ENCODE measurements around the gene CALHM6.

Gene CALHM6

GRCh38 chr6:116468293-116468692, 7.1 kb downstream of the CALHM6 start:
- TF ChIP-seq CEBPB (IDR thresholded peaks at IDR 0.05) (no peak), ZBTB7A (IDR thresholded peaks at IDR 0.05; ENCODE audit: low read depth) (no peak), EP300 (IDR thresholded peaks at IDR 0.05; ENCODE audit: borderline replicate concordance) (no peak), USF1 (IDR thresholded peaks at IDR 0.05) (no peak), MAX (IDR thresholded peaks at IDR 0.05) (no peak), TEAD4 (IDR thresholded peaks at IDR 0.05) (no peak), EGR1 (IDR thresholded peaks at IDR 0.05) (no peak), NFIC (IDR thresholded peaks at IDR 0.05) (no peak), REST (IDR thresholded peaks at IDR 0.05; ENCODE audit: low read depth) (no peak), FOXM1 (IDR thresholded peaks at IDR 0.05; ENCODE audit: borderline replicate concordance, low read depth) (no peak), CREB1 (IDR thresholded peaks at IDR 0.05; ENCODE audit: low read depth) (no peak), TCF12 (IDR thresholded peaks at IDR 0.05; ENCODE audit: low read depth) (no peak), YY1 (IDR thresholded peaks at IDR 0.05; ENCODE audit: low read depth) (no peak), RAD21 (IDR thresholded peaks at IDR 0.05; ENCODE audit: low read depth) (no peak), TAF1 (IDR thresholded peaks at IDR 0.05; ENCODE audit: low read depth) (no peak)

- TF ChIP-seq ZBTB7A (IDR thresholded peaks at IDR 0.05; ENCODE audit: low read depth) = no peak
Observed at GRCh38 chr6:116471531-116471930, 10.4 kb downstream of the CALHM6 start.

GRCh38 chr6:116472706-116473105, 11.5 kb downstream of the CALHM6 start:
- no peak for TF ChIP-seq EP300 (IDR thresholded peaks at IDR 0.05; ENCODE audit: borderline replicate concordance)
- TF ChIP-seq FOXM1 (IDR thresholded peaks at IDR 0.05; ENCODE audit: borderline replicate concordance, low read depth) = no peak
- no peak for TF ChIP-seq EGR1 (IDR thresholded peaks at IDR 0.05)
- no peak for TF ChIP-seq MAX (IDR thresholded peaks at IDR 0.05)
- TF ChIP-seq TEAD4 (IDR thresholded peaks at IDR 0.05) = no peak
- no peak for TF ChIP-seq ZBTB7A (IDR thresholded peaks at IDR 0.05; ENCODE audit: low read depth)
- TF ChIP-seq YY1 (IDR thresholded peaks at IDR 0.05; ENCODE audit: low read depth) = no peak
- no peak for TF ChIP-seq RAD21 (IDR thresholded peaks at IDR 0.05; ENCODE audit: low read depth)
- no peak for TF ChIP-seq TCF12 (IDR thresholded peaks at IDR 0.05; ENCODE audit: low read depth)
- TF ChIP-seq NFIC (IDR thresholded peaks at IDR 0.05) = no peak
- no peak for TF ChIP-seq USF1 (IDR thresholded peaks at IDR 0.05)
- TF ChIP-seq REST (IDR thresholded peaks at IDR 0.05; ENCODE audit: low read depth) = no peak
- TF ChIP-seq CREB1 (IDR thresholded peaks at IDR 0.05; ENCODE audit: low read depth) = no peak
- no peak for TF ChIP-seq CEBPB (IDR thresholded peaks at IDR 0.05)
- no peak for TF ChIP-seq TAF1 (IDR thresholded peaks at IDR 0.05; ENCODE audit: low read depth)

GRCh38 chr6:116475141-116475540, 14.0 kb downstream of the CALHM6 start:
- TF ChIP-seq USF1 (IDR thresholded peaks at IDR 0.05) = no peak
- TF ChIP-seq TAF1 (IDR thresholded peaks at IDR 0.05; ENCODE audit: low read depth) = no peak
- TF ChIP-seq CREB1 (IDR thresholded peaks at IDR 0.05; ENCODE audit: low read depth) = no peak
- no peak for TF ChIP-seq FOXM1 (IDR thresholded peaks at IDR 0.05; ENCODE audit: borderline replicate concordance, low read depth)

GRCh38 chr6:116476002-116476678, 15.0 kb downstream of the CALHM6 start:
- TF ChIP-seq EGR1 (IDR thresholded peaks at IDR 0.05) = no peak
- no peak for TF ChIP-seq TAF1 (IDR thresholded peaks at IDR 0.05; ENCODE audit: low read depth)
- TF ChIP-seq EP300 (IDR thresholded peaks at IDR 0.05; ENCODE audit: borderline replicate concordance) = no peak
- TF ChIP-seq REST (IDR thresholded peaks at IDR 0.05; ENCODE audit: low read depth) = no peak
- TF ChIP-seq MAX (IDR thresholded peaks at IDR 0.05) = no peak
- TF ChIP-seq USF1 (IDR thresholded peaks at IDR 0.05) = no peak
- no peak for TF ChIP-seq CREB1 (IDR thresholded peaks at IDR 0.05; ENCODE audit: low read depth)
- no peak for TF ChIP-seq ZBTB7A (IDR thresholded peaks at IDR 0.05; ENCODE audit: low read depth)
- TF ChIP-seq RAD21 (IDR thresholded peaks at IDR 0.05; ENCODE audit: low read depth) = no peak
- no peak for TF ChIP-seq TEAD4 (IDR thresholded peaks at IDR 0.05)
- no peak for TF ChIP-seq YY1 (IDR thresholded peaks at IDR 0.05; ENCODE audit: low read depth)
- TF ChIP-seq CEBPB (IDR thresholded peaks at IDR 0.05) = no peak
- TF ChIP-seq FOXM1 (IDR thresholded peaks at IDR 0.05; ENCODE audit: borderline replicate concordance, low read depth) = no peak
